GM18511 (cell line): ENCODE results near the gene PRUNE2.
"Not testable (repeated sequence)": the region's sequence is repeated elsewhere in the genome, so short reads cannot be mapped to it uniquely, and the experiment has no call there.

ENCODE experiments used
- ATAC-seq: cut with Tn5 transposase; IDR thresholded peaks from one replicate; pipeline ENCODE4 v1.9.1; 2021; ENCODE audit warnings: mild to moderate bottlenecking, moderate library complexity; ENCODE audit not compliant: unreplicated experiment

PRUNE2 gene

DNA sequence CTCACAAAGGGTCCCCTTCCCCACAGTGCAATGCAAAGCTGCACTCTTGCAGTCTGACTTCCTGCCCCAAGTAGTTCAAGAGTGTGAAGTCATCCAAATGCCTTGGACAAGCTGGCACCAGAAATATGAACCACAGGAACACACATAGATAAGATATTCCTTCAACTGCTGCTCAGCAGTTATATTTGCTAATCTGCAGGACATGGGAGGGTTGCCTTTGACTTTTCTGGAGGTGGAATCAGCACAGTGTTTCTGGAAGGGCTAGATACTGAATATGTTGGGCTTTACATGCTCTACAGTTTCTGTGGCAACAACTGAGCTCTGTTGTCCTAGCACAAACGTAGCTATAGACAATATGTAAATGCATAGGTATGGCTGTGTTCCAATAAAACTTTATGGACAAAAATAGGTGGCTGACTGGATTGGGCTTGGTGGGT, 238.4 kb downstream of the PRUNE2 start:
- ATAC-seq = no peak

DNA sequence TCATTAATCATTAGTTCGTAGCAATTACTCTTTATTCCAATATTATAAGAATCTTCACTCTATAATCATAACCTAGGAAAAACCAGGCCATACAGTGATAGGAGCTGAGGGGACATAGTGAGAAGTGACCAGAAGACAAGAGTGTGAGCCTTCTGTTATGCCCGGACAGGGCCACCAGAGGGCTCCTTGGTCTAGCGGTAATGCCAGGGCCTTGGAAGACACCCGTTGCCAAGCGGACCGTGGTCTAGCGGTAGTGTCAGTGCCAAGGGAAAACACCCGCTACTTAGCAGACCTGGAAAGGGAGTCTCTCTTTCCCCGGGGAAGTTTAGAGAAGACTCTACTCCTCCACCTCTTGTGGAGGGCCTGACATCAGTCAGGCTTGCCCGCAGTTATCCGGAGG, 239.9 kb downstream of the PRUNE2 start:
- ATAC-seq = not testable (repeated sequence)

DNA sequence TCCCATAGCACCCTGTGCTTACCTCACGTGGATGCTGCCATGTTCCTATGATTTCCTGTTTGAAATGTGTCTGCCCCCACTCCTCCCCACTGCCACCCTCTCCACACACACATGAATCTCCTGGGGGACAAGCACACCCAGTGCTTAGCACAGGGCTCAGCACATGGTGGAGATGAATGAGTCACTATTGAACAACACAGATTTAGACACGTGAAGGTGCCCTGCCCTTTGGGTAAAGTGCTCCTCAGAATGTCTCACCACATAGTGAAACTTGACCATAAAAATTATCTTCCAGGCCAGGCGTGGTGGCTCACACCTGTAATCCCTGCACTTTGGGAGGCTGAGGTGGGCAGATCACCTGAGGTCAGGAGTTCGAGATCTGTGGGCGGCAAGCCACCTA, 240.5 kb downstream of the PRUNE2 start:
- no peak for ATAC-seq

DNA sequence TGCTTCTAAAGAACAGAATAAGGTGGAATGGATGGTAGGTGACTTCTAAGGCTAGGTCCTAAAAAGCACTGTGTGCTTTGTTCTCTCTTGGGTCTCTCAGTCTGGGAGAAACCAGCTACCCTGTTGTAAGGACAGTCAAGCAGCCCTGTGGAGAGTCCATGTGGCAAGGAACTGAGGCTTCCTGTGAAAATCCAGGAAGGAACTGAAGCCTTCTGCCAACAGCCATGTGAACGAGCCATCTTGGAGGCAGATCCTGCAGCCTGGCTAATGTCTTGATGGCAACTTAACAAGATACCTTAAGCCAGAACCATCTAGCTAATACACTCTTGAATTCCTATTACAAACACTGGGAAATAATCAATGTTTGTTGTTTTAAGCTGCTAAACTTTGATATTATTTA, 241.8 kb downstream of the PRUNE2 start:
- ATAC-seq = no peak

DNA sequence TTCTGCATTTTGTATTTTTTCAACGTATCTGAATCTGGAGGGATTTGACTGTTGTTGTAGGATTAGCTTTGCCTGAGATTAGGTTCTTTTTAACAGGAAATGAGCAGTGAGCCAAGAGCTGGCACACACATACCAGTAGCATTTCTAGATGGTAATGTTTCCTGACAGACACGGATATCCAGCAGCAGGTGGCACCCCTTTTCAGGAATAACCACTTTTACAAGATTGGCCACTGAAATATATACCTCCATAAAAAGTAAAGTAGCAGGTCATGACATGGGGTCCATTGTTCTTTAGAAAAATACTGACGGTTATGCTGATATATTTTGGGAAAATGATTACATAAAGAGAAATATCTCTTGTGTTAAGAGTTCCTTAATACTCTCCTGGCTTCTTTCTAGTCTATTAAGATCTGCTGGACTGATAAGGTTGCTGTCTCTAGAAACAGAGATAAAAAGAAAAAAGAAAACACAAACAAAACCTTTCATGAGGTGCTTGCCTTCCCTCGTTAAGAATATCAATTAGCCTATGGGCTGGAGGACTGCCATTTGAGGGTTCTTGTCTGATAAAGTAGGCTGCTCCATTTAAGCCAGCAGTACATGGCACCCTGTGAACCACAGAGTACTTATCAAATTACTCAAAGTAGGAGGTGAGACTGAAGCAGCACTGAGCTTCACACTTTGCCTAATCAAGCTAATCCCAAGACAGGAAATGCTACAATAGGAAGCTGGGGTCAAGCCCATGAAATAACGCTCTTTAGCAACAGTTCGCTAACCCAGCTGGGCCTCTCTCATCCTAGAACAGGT, 243.2 kb downstream of the PRUNE2 start:
- no peak for ATAC-seq

DNA sequence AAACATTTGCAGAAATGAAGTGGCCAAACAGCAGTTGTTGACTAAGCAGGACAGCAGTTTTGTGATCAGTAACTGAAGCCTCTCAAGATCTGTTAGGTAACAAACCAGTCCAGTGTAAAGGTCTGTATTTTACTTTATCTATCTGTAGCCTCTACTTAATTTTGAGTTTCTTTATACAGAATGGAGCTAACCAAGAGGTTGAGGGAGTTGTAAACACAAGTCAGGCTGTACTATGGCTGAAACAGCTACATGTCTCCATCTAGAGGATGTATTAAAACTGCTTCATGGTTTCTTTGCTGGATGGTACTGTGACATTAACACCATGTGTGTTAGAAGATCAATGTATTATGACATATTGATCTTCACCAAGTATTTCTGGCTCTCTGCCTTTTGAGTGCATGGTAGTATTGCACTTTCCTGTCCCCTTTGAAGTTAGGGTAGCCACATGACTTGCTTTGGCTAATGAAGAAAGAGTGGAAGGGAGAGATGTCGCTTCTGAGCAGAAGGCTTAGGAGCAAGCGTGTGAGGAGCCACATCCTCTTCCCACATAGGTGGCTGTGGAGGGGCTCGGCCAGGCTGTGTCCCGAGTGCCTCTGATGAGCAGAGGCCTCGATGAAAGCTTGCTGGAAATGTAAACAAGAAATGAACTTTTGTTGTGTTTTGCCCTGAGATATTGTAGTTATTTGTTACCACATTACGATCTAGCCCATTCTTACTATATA, 247.2 kb downstream of the PRUNE2 start:
- ATAC-seq = peak; percentile 85

DNA sequence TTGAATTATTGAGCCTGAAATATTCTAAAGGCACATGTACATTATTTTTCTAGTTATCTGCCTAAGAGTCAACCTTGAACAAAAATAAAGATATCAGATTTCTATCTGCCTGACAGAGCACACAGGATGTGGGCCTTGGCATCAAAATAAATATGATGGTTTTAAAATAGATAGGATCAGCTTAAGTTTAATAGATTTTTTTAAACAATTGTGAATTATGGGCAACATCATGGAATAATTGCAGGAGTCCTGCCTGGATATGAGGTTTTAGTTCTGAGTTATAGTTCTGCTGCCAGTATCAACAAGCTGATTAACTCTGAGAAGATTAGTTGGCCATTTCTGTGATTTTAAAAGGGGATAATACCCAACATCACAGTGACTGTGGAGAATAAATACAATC, 248.6 kb downstream of the PRUNE2 start:
- ATAC-seq = no peak

DNA sequence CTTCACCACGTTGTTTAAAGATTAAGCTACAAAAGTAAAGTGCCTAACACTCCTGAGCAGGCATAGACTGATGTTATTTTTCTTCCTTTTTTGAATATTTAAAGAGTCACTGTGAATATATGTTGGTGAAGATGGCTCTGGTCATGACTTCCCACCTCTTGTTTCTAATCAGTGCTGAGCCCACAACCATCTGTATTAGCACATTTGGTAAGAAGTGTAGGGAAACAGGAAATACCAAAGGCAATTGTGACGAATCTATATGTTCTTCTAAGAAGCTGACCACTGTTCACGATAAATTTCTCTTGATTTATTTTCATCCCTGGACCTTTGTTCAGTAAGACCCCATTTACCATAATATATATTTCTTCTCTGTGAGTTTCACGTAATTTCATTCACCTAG, 249.9 kb downstream of the PRUNE2 start:
- ATAC-seq = no peak

DNA sequence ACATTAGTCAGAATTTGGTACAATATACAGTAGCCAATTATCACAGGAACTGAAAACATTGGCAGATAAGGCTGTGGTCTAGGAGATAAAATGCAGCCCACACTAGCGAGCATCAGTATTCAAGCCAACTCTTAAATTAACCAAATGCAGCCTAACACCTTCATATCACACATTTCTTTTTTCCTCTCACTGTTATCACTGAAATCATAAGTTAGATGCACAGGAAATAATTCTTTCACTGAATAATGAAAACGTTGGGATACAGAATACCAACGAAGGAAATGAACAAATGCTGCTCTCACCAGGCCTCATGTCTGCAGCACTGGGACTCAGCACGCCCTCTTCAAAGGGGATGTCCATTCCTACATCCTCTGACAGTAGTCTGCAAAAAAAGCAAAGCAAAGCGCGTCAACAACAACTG, 250.8 kb downstream of the PRUNE2 start:
- ATAC-seq = no peak

DNA sequence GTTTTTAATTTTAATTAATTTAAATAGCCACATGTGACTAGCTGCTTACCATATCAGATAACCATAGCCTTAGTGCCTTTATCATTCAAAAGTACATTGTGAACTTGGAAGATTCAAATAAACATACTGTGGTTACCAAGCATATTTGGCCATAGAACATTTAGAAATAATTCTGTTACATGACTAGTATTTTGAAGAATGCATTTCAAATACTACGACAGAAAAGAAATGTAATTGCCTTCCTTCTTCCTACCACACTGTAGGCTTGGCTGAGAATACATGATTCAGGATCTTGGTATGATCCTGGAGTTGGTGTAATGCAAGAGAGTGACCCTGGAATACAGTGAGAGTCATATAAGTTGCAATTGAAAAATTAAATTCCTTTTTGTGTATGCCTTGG, 251.3 kb downstream of the PRUNE2 start:
- ATAC-seq = no peak

DNA sequence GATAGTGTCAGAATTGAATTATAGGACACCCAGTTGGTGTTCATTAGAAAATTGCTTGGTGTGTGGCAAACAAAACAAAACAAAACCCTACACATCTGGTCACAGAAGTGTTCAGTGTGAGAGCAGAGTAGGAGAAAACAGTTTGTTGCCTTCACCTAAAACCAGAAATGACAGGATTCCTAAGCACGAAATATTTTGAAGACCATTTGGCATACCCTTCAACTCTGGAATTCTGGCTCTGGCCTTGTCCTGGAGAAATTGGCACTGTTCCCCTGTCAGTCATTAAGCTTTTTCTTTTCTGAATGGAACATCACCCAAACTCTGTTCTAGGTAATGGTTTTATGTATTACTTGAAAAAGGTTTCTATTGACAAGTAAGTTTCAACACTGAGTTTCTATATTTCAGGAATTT, 251.9 kb downstream of the PRUNE2 start:
- ATAC-seq = no peak

DNA sequence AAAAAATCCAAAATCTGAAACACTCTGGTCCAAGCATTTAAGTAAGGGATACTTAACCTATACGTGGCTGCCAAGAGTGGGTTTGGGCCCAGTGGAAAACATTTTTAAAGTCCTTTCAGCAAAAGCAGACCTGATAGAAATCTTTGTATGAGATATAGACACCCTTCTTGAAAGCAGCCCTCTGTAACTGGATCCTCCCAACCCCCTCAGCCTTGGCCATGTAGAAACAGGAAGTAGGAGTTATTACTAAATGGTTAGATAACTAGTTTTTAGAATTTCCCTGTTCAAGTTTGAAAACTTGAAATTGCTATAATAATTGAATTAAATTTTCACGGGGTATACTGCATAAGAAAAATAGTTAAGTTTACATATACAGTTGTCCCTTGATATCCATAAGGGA, 253.0 kb downstream of the PRUNE2 start:
- ATAC-seq = no peak

DNA sequence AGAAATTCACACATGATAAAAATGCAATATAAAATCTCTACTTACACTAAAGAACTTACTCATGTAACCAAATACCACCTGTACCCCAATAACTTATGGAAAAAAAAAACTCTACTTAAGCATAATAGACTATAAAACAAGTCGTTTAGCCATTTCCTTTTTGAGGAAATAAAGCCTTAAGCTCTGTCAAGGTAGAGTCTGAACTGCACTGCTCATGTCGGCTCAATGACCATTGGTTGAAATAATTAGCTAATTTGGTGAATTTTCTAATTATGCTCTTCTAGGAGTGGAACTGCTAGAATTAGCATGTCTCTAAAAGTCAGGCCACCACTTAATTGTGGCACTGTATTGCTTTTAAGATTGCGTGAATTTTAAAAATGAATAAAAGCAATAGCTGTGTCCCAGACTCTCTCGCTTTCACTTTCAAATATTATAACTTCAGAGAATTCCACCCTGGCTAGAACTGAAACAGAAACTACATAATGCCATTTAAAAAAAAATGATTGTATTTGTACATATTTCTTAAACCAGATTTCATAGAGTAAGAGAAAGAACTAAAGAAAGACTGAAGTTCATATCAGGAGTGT, 254.7 kb downstream of the PRUNE2 start:
- peak; percentile 57 for ATAC-seq

DNA sequence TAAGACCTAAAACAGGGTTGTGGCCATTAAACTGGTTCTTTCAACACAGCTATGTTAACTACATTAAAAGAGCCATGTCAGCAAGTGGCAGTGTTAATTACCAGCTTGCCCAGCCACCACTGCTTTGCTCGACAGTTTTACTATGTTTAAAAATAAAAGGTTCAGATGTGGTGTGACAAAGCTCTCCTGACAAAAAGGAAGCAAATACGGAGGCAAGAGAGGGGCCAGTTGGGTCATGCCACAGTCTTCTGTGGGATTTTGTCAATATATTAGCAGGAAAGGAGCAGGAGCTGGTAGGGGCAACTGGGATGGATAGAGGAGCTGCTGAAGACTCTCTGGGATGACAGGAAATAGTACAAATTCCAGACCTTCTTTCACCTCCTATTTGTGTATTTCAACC, 255.2 kb downstream of the PRUNE2 start:
- ATAC-seq = peak; percentile 7

DNA sequence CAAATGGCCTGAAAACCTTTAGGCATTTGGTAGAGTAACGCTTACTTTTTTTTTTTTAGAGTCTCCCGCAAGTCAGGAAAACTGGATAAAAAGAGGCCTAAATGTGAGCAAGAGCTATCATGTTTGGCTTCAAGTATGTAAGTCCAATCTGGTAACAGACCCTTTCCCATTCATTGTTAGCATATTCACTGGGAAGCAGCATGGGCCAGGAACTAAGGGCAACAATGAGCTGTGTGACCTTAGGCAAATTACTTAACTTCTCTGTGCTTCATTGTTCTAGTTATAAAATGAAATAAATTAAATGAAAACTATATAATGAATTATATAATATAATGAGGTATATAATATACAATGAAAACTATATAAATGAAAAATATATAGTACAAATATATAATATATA, 256.0 kb downstream of the PRUNE2 start:
- ATAC-seq = no peak

DNA sequence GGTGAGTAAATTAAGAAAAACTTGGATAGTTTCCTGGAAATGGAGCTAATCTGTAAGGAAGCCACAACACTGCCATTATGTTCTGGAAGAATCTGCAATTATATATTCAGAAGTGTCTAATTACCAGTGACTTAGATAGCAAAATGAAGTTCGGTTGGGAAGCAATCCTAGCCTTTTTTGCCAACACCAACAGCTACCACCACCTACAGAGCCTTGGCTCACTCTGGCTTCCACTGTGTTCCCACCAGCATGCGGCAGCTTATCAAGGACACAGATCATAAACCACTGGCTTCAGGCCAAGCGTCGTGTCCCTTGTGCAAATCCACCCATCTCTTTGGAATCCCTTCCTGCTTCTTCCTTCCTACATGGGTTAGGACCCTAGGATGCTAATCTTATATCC, 259.7 kb downstream of the PRUNE2 start:
- no peak for ATAC-seq

DNA sequence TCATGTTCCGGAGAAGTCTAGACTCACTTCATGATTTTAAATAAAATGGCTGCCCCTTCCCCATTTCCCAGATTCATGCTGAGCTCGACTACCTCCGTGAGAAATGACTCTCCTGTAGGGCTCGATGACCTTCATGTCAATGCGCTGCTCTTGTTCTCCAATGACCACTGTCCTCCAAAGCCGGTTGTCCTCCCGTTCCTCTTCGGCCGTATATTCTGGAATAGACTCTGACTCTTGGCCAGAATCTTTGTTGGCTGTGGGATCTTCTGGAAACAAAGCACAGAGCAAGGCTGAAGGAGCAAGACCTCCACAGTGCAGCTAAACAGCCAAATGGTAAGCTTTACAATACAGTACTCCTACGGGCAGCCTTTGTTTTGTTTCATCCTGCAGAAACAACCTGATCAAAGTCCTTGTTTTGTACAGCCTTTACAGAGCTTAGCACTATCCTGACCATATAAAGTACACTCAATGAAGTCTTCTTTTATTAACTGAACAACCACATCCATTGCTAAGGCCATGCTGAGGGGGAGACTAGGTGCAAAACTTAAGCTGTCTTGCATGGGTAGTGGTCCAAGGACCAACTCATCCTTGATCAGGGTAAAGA, 261.2 kb downstream of the PRUNE2 start:
- no peak for ATAC-seq

DNA sequence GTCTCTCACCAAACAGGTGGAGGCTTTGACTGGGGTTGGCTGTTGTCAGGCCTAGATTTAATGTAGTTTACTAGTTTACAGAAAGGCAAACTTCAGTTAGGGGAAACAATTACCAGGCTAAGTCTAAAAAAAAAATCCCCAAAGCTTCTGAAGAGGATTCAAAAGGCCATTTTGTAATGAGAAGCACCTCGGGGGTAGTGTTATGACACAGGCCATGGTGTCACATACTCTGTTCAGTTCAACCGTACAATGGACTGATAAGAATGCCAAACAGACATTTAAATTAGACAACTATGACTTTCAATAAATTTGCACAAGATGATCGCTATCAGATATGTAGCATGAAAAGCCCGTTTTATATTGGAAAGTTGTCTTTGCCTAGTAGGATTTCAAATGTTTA, 261.7 kb downstream of the PRUNE2 start:
- peak; percentile 38 for ATAC-seq

DNA sequence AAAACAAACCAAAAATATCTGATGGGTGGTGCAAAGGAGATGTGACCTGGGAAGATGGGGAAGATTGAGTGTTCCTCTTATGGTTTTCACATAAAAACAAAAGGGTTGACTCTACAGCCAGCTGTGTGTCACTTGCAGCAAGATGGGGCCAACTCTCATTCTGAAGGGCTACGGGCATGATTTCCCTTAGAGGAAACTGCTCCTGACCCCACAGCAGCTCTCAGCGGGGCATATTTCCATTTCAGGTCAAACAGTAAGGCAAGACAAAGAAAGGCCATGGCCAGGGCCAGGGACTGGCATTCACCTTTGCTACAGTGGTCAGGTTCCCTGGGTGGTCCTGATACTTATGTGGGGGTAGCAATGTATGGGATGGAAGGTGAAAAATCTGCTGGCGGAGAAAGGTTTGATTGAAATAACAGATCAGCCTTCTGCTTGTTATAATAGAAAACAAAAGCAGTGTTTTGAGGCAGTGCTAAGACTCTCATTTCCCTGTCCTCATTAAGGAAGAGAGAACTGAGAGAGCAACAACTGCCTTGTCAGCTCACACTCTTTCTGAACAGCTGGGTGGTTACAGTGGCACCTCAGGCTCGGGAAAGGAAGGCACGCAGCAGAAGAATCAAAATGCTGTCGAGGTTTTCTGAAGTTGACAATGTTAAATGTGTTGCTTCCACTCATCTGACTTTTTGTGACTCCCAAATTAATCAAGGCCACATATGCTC, 262.4 kb downstream of the PRUNE2 start:
- ATAC-seq = peak; percentile 99

DNA sequence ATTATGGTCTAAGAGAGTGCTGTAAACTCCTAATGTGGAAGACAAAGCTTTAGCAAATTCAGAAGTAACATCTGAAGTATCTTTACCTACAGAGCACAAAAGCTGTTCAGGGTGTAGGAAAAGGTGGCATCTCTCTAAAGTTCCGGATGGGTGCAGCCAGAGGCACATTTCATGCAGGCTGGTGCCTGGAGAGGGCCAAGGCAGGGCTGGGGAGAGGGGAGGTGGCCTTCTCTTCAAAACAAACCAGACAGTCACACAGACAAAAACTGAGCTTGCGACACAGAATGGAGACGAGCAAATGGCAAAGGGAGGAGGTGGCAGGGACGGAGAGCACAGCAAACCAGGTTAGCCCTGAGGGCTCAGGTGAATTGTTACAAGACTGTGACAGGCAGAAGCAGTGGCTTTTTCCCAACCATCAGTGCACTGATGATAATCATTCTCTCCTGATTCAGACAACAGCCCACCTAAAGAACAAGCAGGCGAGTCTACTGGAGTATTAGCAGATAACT, 263.2 kb downstream of the PRUNE2 start:
- no peak for ATAC-seq

DNA sequence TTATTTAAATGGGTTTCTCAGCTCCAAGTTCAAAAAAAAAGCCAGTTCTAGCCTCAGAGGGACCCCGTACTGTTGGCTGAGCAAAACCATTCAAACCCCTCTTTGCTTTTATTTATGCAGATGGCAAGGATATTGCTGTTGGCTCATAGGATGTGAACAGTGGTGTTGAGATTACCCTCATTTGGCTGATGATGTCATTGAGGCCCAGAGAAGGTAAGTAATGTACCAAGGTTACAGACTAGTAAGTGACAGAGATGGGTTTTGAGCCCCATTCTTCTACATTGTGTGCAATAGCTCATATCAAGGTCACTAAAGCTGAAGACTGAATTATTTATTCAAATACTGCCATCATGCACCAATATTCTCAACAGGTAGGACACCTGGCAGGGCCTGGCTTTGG, 263.8 kb downstream of the PRUNE2 start:
- no peak for ATAC-seq
